Keratinocyte (primary cell): ENCODE data around the gene VEGFB. TPM values are rescaled to one million over a fixed set of nuclear protein-coding genes. Genes with fewer than 3 reads are reported as not detected.

ENCODE experiments used
- DNase-seq: peaks from one replicate; pipeline ENCODE4 v3.0.0-alpha.2; 2011; ENCODE audit warnings: low read depth, missing footprints, low spot score
- FAIRE-seq: peaks from 2 replicates; lab custom pipeline; 2011; peaks lifted over from hg19 to GRCh38; lab: Jason Lieb, UNC
- H2AFZ ChIP-seq: 2 replicates; pipeline ENCODE4 v1.6.0; 2012; ENCODE audit warnings: low read length, control low read depth, inconsistent platforms; ENCODE audit not compliant: control insufficient read depth
- H3K27ac ChIP-seq: 2 replicates; pipeline ENCODE4 v1.5.1; 2011; ENCODE audit warnings: low read length; ENCODE audit not compliant: control insufficient read depth, insufficient read depth
- H3K27me3 ChIP-seq: 3 replicates; pipeline ENCODE4 v1.6.0; 2011; ENCODE audit warnings: low read length; ENCODE audit not compliant: control insufficient read depth, insufficient read depth; ENCODE audit errors: extremely low read depth
- H3K36me3 ChIP-seq, 2 experiments: 2 replicates in 1 of 2; 3 replicates in 1 of 2; pipeline ENCODE4 v1.5.1; 2011; ENCODE audit warnings: low read length in 2 of 2, mild to moderate bottlenecking in 1 of 2; ENCODE audit not compliant: control insufficient read depth in 2 of 2, insufficient read depth in 2 of 2; ENCODE audit errors: extremely low read depth in 1 of 2
- H3K4me1 ChIP-seq: 3 replicates; pipeline ENCODE4 v1.5.1; 2011; ENCODE audit warnings: low read length; ENCODE audit not compliant: control insufficient read depth, insufficient read depth; ENCODE audit errors: extremely low read depth
- H3K4me2 ChIP-seq: 3 replicates; pipeline ENCODE4 v1.6.0; 2011; ENCODE audit warnings: low read depth, low read length; ENCODE audit not compliant: control insufficient read depth, insufficient read depth; ENCODE audit errors: extremely low read depth
- H3K4me3 ChIP-seq, 3 experiments: fragments of 200-600 bp in 1 of 3; sonication (generic) in 1 of 3; 2 replicates in 2 of 3; 3 replicates in 1 of 3; pipeline ENCODE4 v1.5.1; 2011 to 2016; ENCODE audit warnings: low read length in 3 of 3, mild to moderate bottlenecking in 3 of 3, control low read depth in 2 of 3, inconsistent platforms in 1 of 3, low read depth in 1 of 3, mixed read lengths in 1 of 3, mixed run types in 1 of 3, moderate library complexity in 1 of 3; ENCODE audit not compliant: control insufficient read depth in 2 of 3, insufficient read depth in 2 of 3; ENCODE audit errors: extremely low read depth in 1 of 3
- H3K79me2 ChIP-seq: 2 replicates; pipeline ENCODE4 v1.6.0; 2012; ENCODE audit warnings: low read length; ENCODE audit not compliant: control insufficient read depth, insufficient read depth
- H3K9ac ChIP-seq: 3 replicates; pipeline ENCODE4 v1.6.0; 2011; ENCODE audit warnings: low read length; ENCODE audit not compliant: control insufficient read depth, insufficient read depth; ENCODE audit errors: extremely low read depth
- H3K9me1 ChIP-seq: 3 replicates; pipeline ENCODE4 v1.6.0; 2011; ENCODE audit warnings: low read length; ENCODE audit not compliant: control insufficient read depth, insufficient read depth; ENCODE audit errors: extremely low read depth
- H3K9me3 ChIP-seq: 2 replicates; pipeline ENCODE4 v1.5.1; 2012; ENCODE audit warnings: low read depth, low read length; ENCODE audit not compliant: control insufficient read depth
- H4K20me1 ChIP-seq: 3 replicates; pipeline ENCODE4 v1.6.0; 2011; ENCODE audit warnings: low read length; ENCODE audit not compliant: control insufficient read depth, insufficient read depth; ENCODE audit errors: extremely low read depth
- EZH2 ChIP-seq: IDR thresholded peaks from one replicate; pipeline ENCODE4 v1.6.1; 2012; ENCODE audit warnings: inconsistent platforms, mild to moderate bottlenecking, low read length, moderate library complexity
- dilution Hi-C: fragments of 300-500 bp; cut with MboI; formaldehyde crosslinking; loops from one replicate; pipeline ENCODE4 v1.7.0; 2020; ENCODE audit warnings: low sequenced_read_pairs; ENCODE audit not compliant: extremely low pct_ligation_motif_present
- polyA plus RNA-seq, 5 experiments: library from polyadenylated mRNA; depleted of rRNA in 3 of 5; stranded (reverse) in 3 of 5; stranded (forward) in 1 of 5; unstranded in 1 of 5; fragments of >200 nt; gene quantifications; 1 replicate in 1 of 5; 2 replicates in 3 of 5; 3 replicates in 1 of 5; pipeline versions ENCODE4 v1.2.1 to v1.2.3, GENCODE V29; 2011 to 2012; ENCODE audit warnings: missing spikeins in 2 of 5, low read depth in 1 of 5, low replicate concordance in 1 of 5
- TF ChIP-seq, protein P1 (sequence below), 3 experiments: IDR thresholded peaks in 1 of 3; conservative IDR thresholded peaks in 1 of 3; optimal IDR thresholded peaks in 1 of 3; 2 replicates in 2 of 3; 3 replicates in 1 of 3; pipeline versions ENCODE3 to v1.5.1; 2011; ENCODE audit warnings: low read length in 3 of 3, mild to moderate bottlenecking in 3 of 3, moderate library complexity in 2 of 3, control low read depth in 1 of 3, inconsistent platforms in 1 of 3; ENCODE audit not compliant: insufficient read depth in 2 of 3; ENCODE audit errors: extremely low read depth in 1 of 3

The VEGFB gene
- polyA plus RNA-seq, 1 donor (not counting 4 experiments of a cell fraction or from before 2014, with no cell fraction given): 10.0 TPM

DNA sequence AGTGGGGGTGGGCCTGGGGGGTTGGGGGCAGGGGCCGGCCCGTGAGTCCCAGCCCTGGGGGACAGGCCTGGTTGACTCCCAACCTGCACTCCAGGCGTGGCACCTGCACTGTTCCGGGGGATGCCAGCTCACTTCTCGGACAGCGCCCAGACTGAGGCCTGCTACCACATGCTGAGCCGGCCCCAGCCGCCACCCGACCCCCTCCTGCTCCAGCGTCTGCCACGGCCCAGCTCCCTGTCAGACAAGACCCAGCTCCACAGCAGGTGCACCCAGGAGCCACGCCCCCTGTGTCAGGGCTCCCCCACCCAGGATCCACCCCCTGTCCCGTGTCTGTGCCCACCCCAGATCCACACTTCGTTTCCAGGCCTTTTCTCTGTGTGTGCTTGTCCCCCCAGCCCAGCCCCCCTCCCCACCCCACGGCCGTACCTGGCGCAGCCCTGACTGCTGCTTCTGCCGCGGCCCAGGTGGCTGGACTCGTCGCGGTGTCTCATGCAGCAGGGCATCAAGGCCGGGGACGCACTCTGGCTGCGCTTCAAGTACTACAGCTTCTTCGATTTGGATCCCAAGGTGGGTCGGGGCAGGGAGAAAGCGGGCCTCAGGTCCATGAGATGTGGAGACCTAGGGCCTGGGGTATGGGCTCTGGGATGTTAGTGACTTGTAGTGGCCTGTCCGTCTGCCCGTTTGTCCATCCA is 23.1 kb upstream of the VEGFB start:
- Histone ChIP-seq H3K9ac (no peak overlapping the region), H3K4me1 (no peaks in the 10 kb centered on the region), H3K9me3 (no peaks in the 10 kb centered on the region), H3K27me3 (no peaks in the 10 kb centered on the region), H3K36me3 (peaks cover 2 to 17% of the 10 kb centered on the region in 2 experiments), H3K9me1 (no peaks in the 10 kb centered on the region), H3K4me3 (no peak overlapping the region), H3K79me2 (no peaks in the 10 kb centered on the region), H2AFZ (no peak overlapping the region), H3K4me2 (no peak overlapping the region), H3K27ac (no peak overlapping the region), H4K20me1 (no peaks in the 10 kb centered on the region)
- TF ChIP-seq, protein P1, sequence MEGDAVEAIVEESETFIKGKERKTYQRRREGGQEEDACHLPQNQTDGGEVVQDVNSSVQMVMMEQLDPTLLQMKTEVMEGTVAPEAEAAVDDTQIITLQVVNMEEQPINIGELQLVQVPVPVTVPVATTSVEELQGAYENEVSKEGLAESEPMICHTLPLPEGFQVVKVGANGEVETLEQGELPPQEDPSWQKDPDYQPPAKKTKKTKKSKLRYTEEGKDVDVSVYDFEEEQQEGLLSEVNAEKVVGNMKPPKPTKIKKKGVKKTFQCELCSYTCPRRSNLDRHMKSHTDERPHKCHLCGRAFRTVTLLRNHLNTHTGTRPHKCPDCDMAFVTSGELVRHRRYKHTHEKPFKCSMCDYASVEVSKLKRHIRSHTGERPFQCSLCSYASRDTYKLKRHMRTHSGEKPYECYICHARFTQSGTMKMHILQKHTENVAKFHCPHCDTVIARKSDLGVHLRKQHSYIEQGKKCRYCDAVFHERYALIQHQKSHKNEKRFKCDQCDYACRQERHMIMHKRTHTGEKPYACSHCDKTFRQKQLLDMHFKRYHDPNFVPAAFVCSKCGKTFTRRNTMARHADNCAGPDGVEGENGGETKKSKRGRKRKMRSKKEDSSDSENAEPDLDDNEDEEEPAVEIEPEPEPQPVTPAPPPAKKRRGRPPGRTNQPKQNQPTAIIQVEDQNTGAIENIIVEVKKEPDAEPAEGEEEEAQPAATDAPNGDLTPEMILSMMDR (optimal IDR thresholded peaks at IDR 0.05 in 1 of 3, IDR thresholded peaks at IDR 0.05 in 1 of 3, conservative IDR thresholded peaks at IDR 0.05 in 1 of 3; ENCODE audit: extremely low read depth in 1 of 3, insufficient read depth in 2 of 3, low read length in 3 of 3): no peak
- TF ChIP-seq EZH2: no peak
- no peak for FAIRE-seq
- dilution Hi-C loops: no loop called here
- DNase-seq: no peak

DNA sequence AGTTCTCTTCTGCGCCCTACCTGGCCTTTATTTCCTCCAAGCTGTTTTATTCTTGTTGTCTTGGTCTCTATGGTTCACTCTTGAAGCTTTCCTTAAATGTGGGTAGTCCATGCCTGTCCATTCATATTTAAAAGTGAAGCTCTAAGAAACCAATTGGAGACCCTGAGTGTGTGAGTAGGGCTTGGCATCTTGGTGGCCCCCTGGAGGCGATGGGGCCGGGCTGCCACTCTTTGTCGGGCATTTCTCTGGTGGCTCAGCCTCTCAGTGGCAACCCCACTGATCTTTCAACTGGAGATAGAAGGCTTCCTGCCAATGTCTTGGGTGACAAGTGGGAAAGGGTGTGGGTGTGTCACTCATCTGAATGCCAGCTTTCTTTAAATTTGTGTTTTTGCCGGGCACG is 17.5 kb upstream of the VEGFB start:
- Histone ChIP-seq H3K9me3 (no peaks in the 10 kb centered on the region), H3K36me3 (peaks cover 0 to 11% of the 10 kb centered on the region in 2 experiments), H3K9me1 (no peaks in the 10 kb centered on the region), H3K4me2 (no peak overlapping the region), H2AFZ (no peak overlapping the region), H3K4me3 (no peak overlapping the region), H3K79me2 (no peaks in the 10 kb centered on the region), H3K9ac (no peak overlapping the region), H3K4me1 (no peaks in the 10 kb centered on the region), H3K27me3 (no peaks in the 10 kb centered on the region), H3K27ac (no peak overlapping the region), H4K20me1 (no peaks in the 10 kb centered on the region)
- dilution Hi-C loops: no loop called here
- FAIRE-seq: no peak
- no peak for DNase-seq
- no peak for TF ChIP-seq EZH2
- TF ChIP-seq, protein P1 (optimal IDR thresholded peaks at IDR 0.05 in 1 of 3, IDR thresholded peaks at IDR 0.05 in 1 of 3, conservative IDR thresholded peaks at IDR 0.05 in 1 of 3; ENCODE audit: extremely low read depth in 1 of 3, insufficient read depth in 2 of 3, low read length in 3 of 3): no peak
